Measurements from ENCODE around the gene FOXJ3.

The FOXJ3 gene

DNA sequence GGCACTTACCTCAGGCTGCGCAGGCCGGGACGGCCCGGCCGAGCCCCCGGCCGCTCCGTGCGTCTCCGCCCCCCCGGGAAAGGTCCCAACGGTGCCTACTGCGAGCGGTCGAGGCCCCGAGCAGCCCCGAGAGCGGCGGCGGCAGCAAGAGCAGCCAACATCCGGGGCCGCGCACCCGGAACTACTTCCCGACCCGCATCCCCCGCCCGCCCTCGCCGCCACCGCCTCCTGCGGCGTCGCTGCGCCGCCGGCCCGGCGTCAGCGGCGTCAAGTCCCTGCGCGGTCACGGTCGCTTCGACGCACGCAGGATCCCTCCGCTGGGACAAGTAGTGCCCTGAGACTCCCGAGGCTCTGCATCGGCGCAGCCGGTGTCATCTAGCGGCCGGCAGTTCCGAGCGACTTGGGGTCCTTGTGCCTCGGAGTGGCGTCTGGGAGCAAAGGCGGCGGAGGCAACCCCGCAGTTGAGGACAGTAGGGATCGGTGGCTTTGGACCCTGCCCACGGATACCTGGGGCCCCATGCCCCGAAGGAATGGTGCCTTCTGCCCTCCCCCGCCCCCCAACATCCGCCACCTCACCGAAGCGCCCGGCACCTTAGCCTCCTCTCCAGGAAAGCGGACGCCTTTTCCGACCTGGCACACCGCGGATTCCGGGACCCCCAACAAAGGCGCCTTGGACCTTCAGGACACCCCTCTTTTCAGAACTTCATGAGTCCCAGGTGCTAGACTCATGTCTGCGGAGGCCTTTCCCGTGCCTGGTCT is at the start of gene FOXJ3:
Gene FOXJ3 (minus strand): TSS at position 186 of the 759 bp plus-strand sequence. CDS start 24,142 bp downstream, outside the sequence.
- DNase-seq (ENCODE audit: low read depth in 2 of 2) = peak; percentile 84 to 91

DNA sequence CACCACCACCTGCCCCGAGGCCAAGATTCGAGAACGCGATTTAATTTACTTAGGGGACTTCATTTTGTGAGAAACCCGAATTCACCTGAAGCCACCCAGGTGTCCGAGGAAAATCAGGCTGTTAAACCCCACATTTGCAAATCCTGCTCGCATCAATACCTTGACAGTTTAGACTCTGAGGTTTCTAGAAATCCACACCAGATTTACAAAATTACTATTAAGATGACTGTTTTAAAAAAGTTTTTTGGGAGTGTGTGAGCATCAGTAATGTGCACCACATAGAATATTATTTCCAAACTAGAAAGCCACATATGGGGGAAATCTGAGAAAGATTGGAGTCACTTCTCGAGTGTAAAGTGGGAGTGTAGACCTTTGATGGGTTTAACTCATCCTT is 46.2 kb upstream of the FOXJ3 start:
- no peak for DNase-seq (ENCODE audit: low read depth in 2 of 2)

DNA sequence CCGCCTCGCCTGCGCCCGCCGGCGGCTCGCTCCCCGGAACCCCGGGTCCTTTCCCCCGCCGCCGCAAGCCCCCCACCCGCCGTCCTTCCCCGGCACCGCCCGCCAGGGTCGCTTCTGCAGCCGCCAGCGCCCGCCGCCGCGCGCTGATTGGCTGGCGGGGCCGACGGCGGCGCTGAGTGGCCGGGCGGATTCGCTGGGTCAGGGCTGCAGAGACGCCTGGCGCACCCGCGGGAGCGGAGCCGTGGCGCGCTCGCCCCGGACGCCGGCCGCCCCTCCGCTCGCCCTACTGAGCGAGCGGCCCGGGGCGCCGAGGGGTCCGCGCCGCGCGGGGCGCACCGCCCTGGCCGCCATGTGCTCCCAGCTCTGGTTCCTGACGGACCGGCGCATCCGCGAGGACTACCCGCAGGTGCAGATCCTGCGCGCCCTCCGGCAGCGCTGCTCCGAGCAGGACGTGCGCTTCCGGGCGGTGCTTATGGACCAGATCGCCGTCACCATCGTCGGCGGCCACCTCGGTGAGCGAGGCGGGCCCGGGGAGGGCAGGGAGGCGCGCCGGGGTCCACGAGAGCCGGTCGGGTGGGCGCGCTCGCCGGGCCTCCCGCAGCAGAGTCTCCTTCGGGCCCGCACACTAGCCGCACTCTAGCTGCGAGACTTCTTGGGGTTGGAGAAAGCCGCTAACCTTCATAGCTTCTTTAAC is 45.7 kb upstream of the FOXJ3 start, which contains the start of gene RIMKLA:
Gene RIMKLA (plus strand): TSS at position 207 of the 694 bp plus-strand sequence. CDS start 143 bp downstream, at position 350.
- DNase-seq (ENCODE audit: low read depth in 2 of 2) = peak; percentile 24 to 46

DNA sequence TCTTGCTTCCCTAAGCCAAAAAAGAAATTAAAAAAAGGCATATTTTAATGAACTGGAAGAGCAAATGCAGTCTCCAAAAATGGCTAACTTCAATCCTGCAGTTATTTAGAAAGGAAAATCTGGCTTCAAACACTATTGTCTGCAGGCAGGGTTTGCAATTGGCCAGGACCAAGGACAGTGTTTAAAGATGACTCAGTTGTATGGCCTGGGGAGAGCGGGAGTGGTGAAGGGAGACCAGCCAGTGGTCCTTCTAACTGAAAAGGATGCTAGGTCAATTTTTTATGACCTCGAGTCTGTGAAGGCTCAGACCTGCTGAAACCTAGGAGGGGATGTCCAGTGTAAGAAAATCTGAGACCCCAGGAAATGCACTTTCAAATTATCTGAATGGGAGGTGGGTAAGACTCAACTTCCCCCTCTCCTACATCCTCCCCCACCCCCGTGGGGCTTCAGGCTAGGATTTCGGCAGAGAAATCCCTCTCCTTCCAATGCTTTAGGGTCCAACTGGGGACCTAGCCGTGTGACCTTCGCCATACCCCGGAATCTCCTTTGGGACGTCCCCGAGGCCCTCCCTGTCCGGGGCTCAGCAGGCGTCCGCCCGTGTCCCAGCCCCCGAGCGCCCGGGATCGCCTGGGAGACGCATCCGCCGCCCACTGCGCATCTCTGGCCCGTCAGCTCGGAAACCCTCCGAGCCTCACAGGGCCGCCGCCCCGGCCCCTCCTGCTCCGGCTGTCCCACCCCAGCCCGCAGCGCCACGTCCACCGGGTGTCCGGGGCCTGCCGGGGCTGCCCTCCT is 45.0 kb upstream of the FOXJ3 start:
- DNase-seq (ENCODE audit: low read depth in 2 of 2) = no peak

DNA sequence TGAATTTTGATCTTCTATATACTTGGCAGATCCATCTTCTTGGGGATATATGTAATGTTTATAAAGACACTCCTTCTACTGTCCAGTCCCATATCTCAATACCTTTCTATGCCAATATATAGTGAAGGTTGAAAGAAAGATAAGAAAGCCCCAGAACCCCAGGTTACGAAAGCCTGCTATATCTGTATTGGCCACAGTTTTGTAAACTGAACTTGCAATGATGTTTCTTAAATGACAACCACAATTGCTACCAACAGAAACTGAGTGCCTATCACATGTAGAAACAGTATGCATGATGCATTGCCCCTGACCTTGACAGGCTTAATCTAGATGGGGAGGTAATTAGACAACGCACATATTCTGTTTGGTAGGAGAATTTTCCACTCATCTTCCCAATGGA is 37.8 kb upstream of the FOXJ3 start:
- no peak for DNase-seq (ENCODE audit: low read depth in 2 of 2)

DNA sequence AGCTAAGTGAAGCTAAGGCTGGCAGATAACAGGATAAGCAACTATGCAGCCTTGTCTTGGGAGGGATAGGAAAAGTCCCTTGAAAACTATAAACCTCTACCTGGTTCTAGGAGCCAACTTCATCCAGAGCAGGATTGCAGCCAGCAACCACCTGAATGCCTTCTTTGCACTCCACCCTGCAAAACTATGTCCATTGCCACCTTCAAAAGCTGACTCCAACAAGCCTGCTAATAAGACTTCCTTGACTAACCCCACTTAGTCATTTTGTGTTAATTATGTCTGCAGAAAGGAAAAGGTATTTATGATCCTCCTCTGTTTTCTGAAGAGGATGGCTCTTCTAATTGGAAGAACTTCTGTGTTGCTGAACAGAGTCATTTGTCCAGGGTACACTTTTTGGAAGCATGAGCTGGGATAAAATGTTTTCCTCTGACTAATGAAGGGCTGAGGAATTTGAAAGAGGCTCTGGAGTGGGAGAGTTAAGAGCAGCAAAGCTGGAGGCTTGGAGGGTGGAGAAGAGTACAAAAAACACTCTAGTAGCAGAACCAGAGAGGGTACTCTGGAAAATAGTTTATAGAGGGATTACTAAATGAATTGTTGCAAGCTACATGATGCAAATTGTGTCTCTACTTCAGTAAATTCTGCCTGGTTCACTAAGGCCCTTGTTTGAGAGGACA is 36.0 kb upstream of the FOXJ3 start:
- DNase-seq (ENCODE audit: low read depth in 2 of 2) = no peak

DNA sequence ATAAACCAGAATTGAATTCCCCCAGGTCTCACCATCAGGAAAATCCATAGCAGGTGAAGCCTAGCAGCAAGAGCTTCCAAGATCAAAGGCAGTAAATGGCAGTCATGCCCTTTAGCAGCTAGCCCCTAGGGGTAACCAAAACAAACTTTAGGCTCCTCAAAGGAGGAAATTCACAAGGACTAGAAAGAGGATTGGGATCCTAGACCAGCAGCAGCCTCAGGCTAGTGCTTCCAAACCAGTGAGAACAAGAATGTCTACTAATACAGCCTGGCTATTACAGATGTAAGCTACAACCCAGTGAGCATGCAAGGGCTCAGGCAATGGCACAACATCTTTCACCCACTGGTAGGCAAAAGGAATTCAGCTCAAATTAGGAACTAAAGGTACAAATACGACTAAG is 34.4 kb upstream of the FOXJ3 start:
- DNase-seq (ENCODE audit: low read depth in 2 of 2) = no peak

DNA sequence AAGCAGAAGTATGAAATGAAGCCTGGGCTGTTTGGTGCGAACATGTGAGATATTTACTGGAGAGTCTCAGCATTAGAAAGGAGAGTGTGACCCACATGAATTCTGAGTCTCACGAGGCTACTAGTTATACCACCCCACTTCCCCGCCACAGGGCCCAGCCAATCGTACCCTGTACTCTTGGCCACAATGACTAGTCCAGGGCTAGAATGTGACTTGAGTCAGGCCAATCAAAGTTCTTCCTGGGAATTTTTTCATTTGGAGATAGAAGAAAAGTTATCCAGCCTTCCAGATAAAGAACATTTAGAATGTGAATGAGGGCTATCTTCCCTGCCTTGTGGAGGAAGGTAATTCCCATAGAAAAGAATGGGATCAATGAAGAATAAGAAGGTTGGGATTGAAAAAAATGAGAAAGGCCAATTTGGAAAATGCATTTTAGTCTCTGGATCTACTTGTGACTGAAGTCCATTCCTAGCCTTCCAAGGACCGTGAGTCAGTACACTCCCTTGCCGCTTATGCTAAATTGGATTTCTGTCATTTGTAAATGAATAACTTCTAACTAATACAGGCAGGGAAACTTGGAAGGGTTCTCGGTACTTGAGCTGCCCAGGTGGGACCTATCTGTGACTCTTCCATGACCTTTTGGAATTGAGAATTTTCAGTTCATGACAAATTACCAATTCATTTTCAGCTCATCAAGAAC is 33.2 kb upstream of the FOXJ3 start:
- DNase-seq (ENCODE audit: low read depth in 2 of 2) = no peak

DNA sequence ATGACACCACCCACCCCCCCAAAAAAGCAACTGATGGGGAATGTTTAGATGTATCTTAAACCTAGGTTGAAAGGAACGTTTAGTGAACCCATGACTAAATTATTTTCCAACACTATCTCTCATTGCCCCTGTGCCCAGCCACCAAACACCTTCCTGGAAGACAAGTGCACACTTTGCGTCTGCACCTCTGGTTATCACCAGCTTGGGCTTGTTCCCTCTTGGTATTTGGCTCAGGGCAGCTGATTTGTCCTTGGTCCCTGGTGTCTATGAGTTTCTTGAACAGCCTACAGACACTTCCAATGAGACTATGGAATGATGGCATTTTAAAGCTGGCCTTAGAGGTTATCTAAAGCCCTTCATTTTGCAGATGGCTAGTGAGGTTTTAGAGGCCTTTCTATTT is 30.1 kb upstream of the FOXJ3 start:
- no peak for DNase-seq (ENCODE audit: low read depth in 2 of 2)

DNA sequence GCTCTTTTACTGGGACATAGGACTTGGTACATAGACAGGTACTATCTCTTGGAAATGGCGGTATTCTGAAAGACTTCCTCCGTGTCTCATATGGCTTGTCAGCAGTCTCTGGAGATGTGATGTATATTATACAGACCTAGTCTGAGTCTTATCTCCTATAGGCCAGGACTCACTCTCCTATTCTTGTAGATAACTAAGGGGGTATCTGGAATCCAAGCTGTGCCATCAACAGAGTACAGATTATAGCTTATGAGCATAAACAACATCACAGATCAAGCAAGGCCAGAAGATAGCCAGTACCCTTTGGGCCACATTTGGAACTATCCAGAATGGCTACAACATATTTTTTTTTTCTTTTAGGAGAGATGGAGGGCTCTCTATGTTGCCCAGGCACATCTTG is 29.5 kb upstream of the FOXJ3 start:
- no peak for DNase-seq (ENCODE audit: low read depth in 2 of 2)

DNA sequence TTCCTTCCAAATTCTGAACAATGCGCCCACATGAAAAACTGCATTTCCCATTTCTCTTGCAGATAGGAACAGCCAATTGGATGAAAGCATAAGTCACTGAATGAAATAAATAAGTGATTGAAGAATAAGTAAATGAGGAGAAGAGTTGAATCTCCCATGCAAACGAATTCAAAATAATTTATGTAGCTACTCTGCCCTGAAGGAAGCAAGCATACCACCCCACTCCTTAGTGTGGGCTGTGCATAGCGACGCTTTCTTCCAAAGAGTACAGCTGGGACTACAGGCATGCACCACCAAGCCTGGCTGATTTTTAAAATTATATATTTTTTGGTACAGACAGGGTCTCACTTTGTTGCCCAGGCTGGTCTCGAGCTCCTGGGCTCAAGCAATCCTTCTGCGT is 29.1 kb upstream of the FOXJ3 start:
- DNase-seq (ENCODE audit: low read depth in 2 of 2) = no peak

DNA sequence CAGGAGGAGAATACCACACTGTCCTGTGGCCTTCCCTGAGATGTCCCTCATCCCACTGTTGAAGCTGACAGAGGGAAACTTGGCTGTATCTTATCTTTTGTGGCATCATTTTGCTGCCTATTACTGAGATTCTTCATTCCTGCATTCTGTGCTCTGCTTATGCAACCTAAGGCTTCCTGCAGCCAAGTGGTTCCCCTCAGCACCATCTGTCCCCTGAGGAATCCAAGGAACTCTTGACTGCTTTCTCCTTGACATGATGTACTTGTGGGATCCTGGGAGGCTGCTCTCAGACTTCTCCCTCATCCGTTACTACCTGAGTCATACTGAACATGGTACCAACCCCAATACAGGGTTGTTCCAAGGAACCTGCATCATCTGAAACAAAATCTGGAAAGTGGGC is 24.4 kb upstream of the FOXJ3 start:
- DNase-seq (ENCODE audit: low read depth in 2 of 2) = no peak

DNA sequence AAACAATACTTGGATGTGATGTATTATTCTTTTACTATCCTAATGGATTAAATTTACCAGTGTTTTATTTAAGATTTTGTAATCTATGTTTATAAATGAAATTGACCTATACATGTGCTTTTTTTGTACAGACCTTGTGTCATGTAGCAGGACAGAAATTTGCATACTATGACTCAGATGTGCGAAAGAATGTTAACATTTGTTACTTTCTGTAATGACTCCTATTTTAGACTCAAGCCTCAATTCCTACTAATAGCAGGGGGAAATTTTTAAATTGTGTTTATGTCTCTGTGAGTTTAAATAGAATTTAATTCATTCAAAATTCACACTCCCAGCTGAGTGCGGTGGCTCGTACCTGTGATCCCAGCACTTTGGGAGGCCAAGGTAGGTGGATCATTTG is 23.8 kb upstream of the FOXJ3 start:
- DNase-seq (ENCODE audit: low read depth in 2 of 2) = no peak

DNA sequence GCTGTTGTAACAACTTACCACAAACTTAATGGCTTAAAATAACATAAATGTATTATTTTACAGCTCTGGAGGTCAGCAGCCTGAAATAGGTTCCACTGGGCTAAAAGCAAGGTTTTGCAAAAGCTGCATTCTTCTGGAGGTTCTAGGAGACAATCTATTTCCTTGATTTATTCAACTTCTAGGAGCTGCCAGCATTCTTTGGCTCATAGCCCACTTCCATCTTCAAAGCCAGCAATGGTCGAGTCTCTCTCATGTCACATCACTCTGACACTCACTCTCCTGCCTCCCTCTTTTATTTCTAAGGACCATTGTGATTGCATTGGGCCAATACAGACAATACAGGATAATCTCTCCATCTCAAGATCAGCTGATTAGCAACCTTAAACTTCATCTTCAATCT is 15.1 kb upstream of the FOXJ3 start:
- no peak for DNase-seq (ENCODE audit: low read depth in 2 of 2)

DNA sequence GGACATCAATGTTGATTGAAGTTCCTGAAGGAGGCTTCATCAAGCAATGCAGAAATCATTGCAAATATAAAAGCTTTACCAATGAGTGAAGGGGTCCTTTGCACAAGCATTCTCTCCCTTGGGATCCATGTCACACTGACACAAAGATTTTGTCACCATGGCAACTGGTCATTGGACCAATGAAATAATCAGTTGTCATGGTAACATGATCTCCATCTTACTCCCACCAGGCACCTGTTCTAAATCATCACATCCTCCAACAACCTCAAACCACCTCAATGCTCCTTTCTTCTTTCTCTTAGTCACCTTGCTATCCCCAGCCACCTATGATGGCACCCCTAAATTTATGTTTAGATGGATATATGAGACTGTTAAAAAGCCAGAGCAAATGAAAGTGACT is 13.5 kb upstream of the FOXJ3 start:
- DNase-seq (ENCODE audit: low read depth in 2 of 2) = no peak

DNA sequence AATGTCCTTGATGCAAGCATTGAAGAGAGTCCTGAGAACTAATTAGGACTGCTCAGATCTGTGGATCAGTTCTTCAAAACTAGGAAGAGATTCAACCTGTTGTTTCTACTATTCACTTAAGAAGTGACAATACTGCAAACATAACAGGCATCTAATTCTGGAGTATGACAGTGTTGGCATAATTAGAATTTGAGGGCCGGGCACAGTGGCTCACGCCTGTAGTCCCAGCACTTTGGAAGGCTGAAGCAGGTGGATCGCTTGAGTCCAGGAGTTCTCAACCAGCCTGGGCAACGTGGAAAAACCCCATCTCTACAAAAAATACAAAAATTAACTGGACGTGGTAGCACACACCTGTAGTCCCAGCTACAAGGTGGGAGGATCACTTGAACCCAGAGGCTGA is 8.0 kb upstream of the FOXJ3 start:
- no peak for DNase-seq (ENCODE audit: low read depth in 2 of 2)

DNA sequence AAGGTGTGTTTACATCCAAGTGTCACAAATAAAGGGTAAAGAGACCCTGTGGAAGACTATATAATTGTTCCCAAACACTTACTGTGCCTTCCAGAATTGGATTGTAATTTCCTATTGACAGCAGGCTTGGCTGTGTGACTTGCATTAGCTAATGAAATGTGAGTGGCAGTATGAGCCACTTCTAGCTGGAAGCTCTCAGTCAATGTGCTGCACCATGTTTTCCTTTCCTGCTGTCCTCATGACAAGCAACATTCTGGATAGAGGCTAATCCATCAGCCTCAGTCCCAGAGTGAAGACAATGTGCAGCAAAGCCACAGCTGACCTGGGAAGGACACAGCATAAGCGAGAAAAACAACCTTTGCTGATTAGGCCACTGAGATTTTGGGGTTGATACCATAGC is 5.9 kb upstream of the FOXJ3 start:
- DNase-seq (ENCODE audit: low read depth in 2 of 2) = no peak

DNA sequence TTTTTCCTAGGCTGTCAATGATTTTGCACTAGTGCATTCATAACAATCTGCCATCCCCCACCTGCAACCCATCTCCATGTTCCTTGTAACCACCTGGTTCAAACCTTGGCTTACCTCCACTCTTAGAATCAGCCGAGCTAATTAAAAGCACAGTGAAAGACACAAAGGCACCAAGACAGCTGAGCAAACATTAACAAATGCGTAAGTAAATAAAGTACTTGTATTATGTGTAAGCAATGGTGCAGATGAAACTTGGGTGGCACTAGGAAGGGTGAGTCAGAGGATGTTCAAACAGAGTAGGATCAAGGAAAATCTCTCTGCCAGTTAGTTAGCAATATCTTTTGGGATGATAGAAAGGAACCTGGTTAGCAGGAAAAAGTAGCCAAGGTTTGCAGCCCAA is 5.1 kb upstream of the FOXJ3 start:
- DNase-seq (ENCODE audit: low read depth in 2 of 2) = no peak

DNA sequence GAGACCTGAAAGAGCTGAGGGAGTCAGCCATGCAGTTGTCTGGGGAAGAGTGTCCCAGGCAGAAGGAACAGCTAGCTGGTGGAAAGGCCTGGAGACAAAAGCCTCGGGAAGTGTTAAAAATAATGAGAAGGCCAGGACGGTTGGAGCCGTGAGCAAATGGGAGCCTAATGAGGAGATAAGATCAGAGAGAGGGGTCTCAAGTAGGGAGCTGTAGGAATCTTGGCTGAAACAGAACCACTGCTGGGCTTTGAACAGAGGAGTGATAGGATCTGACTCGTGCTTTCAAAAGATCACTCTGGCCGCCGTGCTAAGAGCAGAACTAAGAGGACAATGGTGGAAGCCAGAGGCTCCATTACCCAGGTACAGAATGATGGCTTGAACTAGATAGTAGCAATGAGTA is 1.9 kb upstream of the FOXJ3 start:
- DNase-seq (ENCODE audit: low read depth in 2 of 2) = no peak

DNA sequence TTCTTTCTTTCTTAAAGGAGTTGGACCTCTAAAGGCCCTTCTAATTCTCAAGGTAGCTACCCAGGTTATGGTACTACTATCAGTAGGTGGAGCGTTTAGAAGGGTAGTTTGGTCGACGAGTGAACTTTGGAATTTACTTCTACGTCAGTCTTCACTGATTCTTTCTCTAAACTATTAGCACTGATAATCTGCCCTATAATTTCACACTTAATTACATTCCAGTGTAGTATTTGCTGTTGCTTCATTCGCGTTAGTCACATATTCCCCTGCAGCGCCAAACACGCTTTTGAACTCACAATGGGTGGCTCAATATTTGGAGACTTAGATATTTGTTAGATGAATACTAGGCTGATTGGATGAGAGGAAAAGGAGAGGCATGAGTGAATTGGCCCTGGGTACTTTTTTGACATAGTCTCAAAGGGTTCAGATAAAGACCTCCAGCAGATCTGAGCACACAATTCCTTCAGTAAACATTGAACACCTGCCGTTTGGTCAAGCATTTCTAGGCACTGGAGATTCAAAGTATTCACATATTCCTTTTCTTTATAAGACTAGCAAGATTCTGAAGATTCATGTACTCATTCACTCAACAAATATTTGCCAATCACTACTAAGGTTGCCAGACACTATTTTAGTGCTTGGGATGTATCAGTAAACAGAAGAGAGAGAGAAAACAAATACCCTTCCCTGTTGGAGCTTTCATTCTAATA is 929 bp upstream of the FOXJ3 start:
- DNase-seq (ENCODE audit: low read depth in 2 of 2) = no peak
